Tibial artery (tissue), 4 donors: ENCODE results near the gene SORCS3.

Source experiments
- DNase-seq, 2 donors: peaks; one replicate each; pipeline ENCODE4 v3.0.0-alpha.2; 2019
- H3K27ac ChIP-seq, 2 donors: fragments of 200-600 bp; sonication (generic) in 1 of 2; 1 replicate in 1 of 2; 2 replicates in 1 of 2; pipeline ENCODE4 v1.5.1; 2018 to 2019; ENCODE audit warnings: mild to moderate bottlenecking in 1 of 2
- H3K27me3 ChIP-seq, 2 donors: fragments of 200-600 bp; sonication (generic) in 1 of 2; one replicate each; pipeline versions ENCODE4 v1.5.1 to v1.6.0; 2016 to 2019
- H3K36me3 ChIP-seq, 3 donors: fragments of 200-600 bp; sonication (generic) in 2 of 3; one replicate each; pipeline ENCODE4 v1.5.1; 2016 to 2019; ENCODE audit warnings: mild to moderate bottlenecking in 2 of 3
- H3K4me1 ChIP-seq, 4 donors: fragments of 200-600 bp; sonication (generic) in 2 of 4; 1 replicate in 3 of 4; 2 replicates in 1 of 4; pipeline ENCODE4 v1.5.1; 2016 to 2019
- H3K4me3 ChIP-seq, 2 donors: fragments of 200-600 bp; sonication (generic) in 1 of 2; 1 replicate in 1 of 2; 2 replicates in 1 of 2; pipeline ENCODE4 v1.5.1; 2018 to 2019; ENCODE audit warnings: mild to moderate bottlenecking in 2 of 2
- H3K9me3 ChIP-seq, 3 donors: fragments of 200-600 bp; sonication (generic) in 1 of 3; one replicate each; pipeline ENCODE4 v1.5.1; 2016 to 2019
- intact Hi-C: fragments of 100-400 bp; cut with DNase I; formaldehyde crosslinking; loops from one replicate; pipeline ENCODE4 v1.15.0; 2023; ENCODE audit warnings: low total_unique reads
- TF ChIP-seq, protein P1 (sequence below), 2 experiments: fragments of 200-600 bp in 1 of 2; fragments of 450-650 bp in 1 of 2; IDR thresholded peaks; one replicate each; pipeline ENCODE4 v1.5.1; 2017 to 2019; ENCODE audit warnings: antibody characterized with exemption in 2 of 2, mild to moderate bottlenecking in 1 of 2, moderate library complexity in 1 of 2

The SORCS3 gene

DNA sequence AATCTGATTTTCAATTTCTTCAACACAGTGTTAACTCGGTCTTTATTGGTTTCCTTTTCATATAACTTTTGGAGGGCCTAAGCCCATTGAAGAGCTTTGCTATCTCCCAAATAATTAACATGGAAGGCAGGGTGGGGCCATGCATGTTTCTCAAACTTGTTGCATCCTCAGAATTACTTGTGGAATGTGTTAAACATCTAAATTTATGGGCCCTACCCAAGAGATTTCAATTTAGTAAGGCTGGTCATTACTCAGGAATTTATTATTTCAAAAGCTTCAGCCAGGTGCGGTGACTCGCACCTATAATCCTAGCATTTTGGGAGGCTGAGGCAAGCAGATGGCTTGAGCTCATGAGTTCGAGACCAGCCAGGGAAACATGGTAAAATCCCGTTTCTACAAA lies 208.9 kb downstream of the SORCS3 start:
- TF ChIP-seq, protein P1, sequence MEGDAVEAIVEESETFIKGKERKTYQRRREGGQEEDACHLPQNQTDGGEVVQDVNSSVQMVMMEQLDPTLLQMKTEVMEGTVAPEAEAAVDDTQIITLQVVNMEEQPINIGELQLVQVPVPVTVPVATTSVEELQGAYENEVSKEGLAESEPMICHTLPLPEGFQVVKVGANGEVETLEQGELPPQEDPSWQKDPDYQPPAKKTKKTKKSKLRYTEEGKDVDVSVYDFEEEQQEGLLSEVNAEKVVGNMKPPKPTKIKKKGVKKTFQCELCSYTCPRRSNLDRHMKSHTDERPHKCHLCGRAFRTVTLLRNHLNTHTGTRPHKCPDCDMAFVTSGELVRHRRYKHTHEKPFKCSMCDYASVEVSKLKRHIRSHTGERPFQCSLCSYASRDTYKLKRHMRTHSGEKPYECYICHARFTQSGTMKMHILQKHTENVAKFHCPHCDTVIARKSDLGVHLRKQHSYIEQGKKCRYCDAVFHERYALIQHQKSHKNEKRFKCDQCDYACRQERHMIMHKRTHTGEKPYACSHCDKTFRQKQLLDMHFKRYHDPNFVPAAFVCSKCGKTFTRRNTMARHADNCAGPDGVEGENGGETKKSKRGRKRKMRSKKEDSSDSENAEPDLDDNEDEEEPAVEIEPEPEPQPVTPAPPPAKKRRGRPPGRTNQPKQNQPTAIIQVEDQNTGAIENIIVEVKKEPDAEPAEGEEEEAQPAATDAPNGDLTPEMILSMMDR (IDR thresholded peaks at IDR 0.05): no peak
- H3K27me3 ChIP-seq: no peaks in the 10 kb centered on the region
- no peaks in the 10 kb centered on the region for H3K4me1 ChIP-seq
- H3K4me3 ChIP-seq: no peak overlapping the region
- no peaks in the 10 kb centered on the region for H3K9me3 ChIP-seq
- intact Hi-C loops: no loop called here
- DNase-seq: no peak
- no peaks in the 10 kb centered on the region for H3K36me3 ChIP-seq
- H3K27ac ChIP-seq: no peak overlapping the region

DNA sequence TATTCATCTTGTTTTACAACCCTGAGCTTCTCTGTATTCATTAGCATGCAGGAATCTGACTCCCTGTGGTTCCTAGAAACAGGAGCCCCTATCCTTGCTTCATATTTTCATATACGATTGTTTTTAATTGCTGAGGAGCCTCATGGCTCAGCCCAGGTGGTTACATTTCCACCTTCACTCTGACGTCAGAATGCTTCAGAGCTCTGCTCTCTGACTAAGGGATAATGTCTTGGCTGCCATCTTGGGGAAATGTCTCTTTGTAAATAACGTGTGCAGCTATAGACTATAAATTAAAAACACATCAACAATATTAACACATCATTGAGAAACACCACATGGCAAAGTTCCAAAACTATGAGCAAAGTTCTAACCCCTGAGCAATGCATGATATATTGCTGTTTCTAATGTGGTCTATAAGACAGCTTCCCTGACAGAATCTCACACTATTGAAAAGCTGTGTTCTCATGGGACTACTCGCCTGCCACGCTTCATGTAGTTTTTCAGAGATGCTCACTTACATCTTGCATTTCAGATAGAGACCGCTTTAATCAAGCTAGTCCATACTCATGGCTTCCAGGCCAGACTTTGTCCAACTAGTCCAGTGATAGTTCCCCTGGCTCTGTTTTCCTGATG lies 227.0 kb downstream of the SORCS3 start:
- TF ChIP-seq, protein P1 (IDR thresholded peaks at IDR 0.05): no peak
- DNase-seq: no peak
- Histone ChIP-seq H3K4me3 (no peak overlapping the region), H3K27me3 (no peaks in the 10 kb centered on the region), H3K27ac (no peak overlapping the region), H3K4me1 (no peaks in the 10 kb centered on the region), H3K9me3 (no peaks in the 10 kb centered on the region), H3K36me3 (no peaks in the 10 kb centered on the region)
- intact Hi-C loops: no loop called here

DNA sequence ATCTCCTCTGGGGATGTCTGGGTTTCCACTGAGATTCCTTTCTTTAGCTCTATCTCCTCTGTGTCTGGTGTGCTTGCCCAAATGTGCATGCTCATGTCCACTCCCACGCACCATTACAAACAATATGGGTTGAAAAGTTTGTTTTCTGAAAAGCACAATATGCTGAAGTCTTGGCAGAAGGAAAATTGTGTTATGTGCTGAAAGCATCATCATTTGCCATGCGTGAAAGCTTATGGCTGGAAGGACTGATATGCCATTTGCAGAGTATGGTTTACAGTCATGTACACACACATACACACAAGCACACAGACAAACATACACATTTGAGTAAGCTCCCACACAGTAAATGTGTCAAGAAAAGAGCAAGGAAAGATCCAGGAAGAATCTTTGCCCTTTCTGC lies 231.6 kb downstream of the SORCS3 start:
- H3K27me3 ChIP-seq: peaks cover 0 to 3% of the 10 kb centered on the region in 2 donors
- intact Hi-C loops: no loop called here
- no peaks in the 10 kb centered on the region for H3K36me3 ChIP-seq
- TF ChIP-seq, protein P1 (IDR thresholded peaks at IDR 0.05): no peak
- no peak for DNase-seq
- H3K9me3 ChIP-seq: no peaks in the 10 kb centered on the region
- no peak overlapping the region for H3K4me3 ChIP-seq
- H3K4me1 ChIP-seq: no peaks in the 10 kb centered on the region
- no peak overlapping the region for H3K27ac ChIP-seq

DNA sequence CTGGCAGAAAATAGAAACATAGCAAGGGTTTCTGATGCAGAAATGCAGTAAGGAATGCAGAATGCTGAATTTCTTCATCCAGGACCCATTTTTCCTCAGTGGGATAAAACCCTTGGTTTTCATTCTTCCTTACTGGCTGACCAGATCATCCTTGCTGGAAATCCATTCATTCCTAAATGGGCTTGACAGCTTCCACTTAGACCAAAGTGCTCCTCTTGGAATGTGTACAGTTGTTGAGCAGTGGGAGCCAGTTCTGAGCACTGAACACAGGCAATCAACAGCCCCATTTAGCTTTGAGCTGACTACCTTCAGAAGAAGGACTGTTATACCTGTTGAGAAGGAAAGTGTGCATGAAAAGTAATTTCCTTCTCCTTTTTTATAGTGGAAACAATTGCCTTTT lies 232.1 kb downstream of the SORCS3 start:
- Histone ChIP-seq H3K9me3 (no peaks in the 10 kb centered on the region), H3K27me3 (peaks cover 0 to 3% of the 10 kb centered on the region in 2 donors), H3K36me3 (no peaks in the 10 kb centered on the region), H3K27ac (no peak overlapping the region), H3K4me3 (no peak overlapping the region), H3K4me1 (no peaks in the 10 kb centered on the region)
- TF ChIP-seq, protein P1 (IDR thresholded peaks at IDR 0.05): no peak
- no peak for DNase-seq
- intact Hi-C loops: no loop called here

DNA sequence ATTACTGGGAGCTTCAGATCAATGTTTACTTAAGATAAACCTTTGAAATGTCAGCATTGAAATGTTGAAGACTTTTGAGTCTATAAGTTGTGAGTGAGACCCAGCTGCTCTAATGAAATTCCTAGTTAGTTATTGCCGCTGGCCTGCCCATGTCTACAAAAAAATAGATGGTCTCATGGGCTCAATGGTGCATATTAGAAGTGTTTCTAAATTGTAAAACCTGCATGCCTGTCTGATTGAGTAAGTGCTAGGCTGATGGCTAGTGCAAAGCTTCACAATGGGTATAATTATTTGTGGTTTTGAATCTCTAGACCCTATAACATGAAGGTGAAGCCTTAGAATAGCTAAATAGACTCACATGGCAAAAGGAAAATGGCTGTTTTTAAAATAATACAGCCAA lies 234.5 kb downstream of the SORCS3 start:
- H3K27me3 ChIP-seq: peaks cover 0 to 3% of the 10 kb centered on the region in 2 donors
- no peaks in the 10 kb centered on the region for H3K9me3 ChIP-seq
- H3K36me3 ChIP-seq: no peaks in the 10 kb centered on the region
- H3K4me1 ChIP-seq: no peaks in the 10 kb centered on the region
- intact Hi-C loops: no loop called here
- no peak overlapping the region for H3K4me3 ChIP-seq
- no peak overlapping the region for H3K27ac ChIP-seq
- no peak for DNase-seq
- TF ChIP-seq, protein P1 (IDR thresholded peaks at IDR 0.05): no peak
